H1 (cell line): ENCODE measurements around the gene GPC6. TPM values are rescaled to one million over a fixed set of nuclear protein-coding genes. Genes with fewer than 3 reads are reported as not detected.

Experiments used
- CTCF ChIA-PET: fragments of 300-600 bp; sonication (Branson Sonifier 250); formaldehyde crosslinking; loops from one replicate; lab custom pipeline; 2021; ENCODE audit not compliant: partially characterized antibody; lab: Charles Lee
- POLR2A ChIA-PET: fragments of 300-600 bp; sonication (Branson Sonifier 250); formaldehyde crosslinking; loops from one replicate; lab custom pipeline; 2021; ENCODE audit warnings: inconsistent platforms; ENCODE audit not compliant: partially characterized antibody; lab: Charles Lee
- DNase-seq, 2 experiments: peaks; one replicate each; pipeline versions ENCODE4 v3.0.0 to v3.0.0-alpha.2; 2010 to 2022; ENCODE audit warnings: low spot score in 2 of 2, low read depth in 1 of 2, mixed read lengths in 1 of 2
- FAIRE-seq: peaks from 2 replicates; lab custom pipeline; 2011; peaks lifted over from hg19 to GRCh38; lab: Jason Lieb, UNC
- H2AFZ ChIP-seq: 2 replicates; pipeline ENCODE4 v1.8.1; 2012; ENCODE audit warnings: low read length, inconsistent platforms
- H2AK5ac ChIP-seq: 2 replicates; pipeline ENCODE4 v1.6.1; 2013; ENCODE audit warnings: low read depth, low read length
- H2BK120ac ChIP-seq: replicated peaks from 2 replicates; pipeline ENCODE3; 2013; ENCODE audit warnings: low read depth, low read length, inconsistent platforms
- H2BK12ac ChIP-seq: 2 replicates; pipeline ENCODE4 v1.6.1; 2013; ENCODE audit warnings: low read depth, low read length
- H2BK15ac ChIP-seq: 2 replicates; pipeline ENCODE4 v1.6.1; 2013; ENCODE audit warnings: low read length
- H2BK20ac ChIP-seq: 2 replicates; pipeline ENCODE4 v1.6.1; 2013; ENCODE audit warnings: low read length
- H2BK5ac ChIP-seq: 2 replicates; pipeline ENCODE4 v1.6.1; 2013; ENCODE audit warnings: low read depth, low read length
- H3K14ac ChIP-seq: 2 replicates; pipeline ENCODE4 v1.6.1; 2013; ENCODE audit warnings: inconsistent platforms; ENCODE audit not compliant: insufficient read length
- H3K18ac ChIP-seq: 2 replicates; pipeline ENCODE4 v1.6.1; 2013; ENCODE audit warnings: low read length; ENCODE audit errors: extremely low read depth
- H3K23ac ChIP-seq: 2 replicates; pipeline ENCODE4 v1.6.1; 2013; ENCODE audit warnings: inconsistent platforms; ENCODE audit not compliant: insufficient read length
- H3K23me2 ChIP-seq: 2 replicates; pipeline ENCODE4 v1.6.1; 2013; ENCODE audit warnings: low read depth, low read length
- H3K27ac ChIP-seq: 2 replicates; pipeline ENCODE4 v1.6.1; 2011; ENCODE audit warnings: low read depth, low read length, inconsistent platforms
- H3K27me3 ChIP-seq, 4 experiments: replicated peaks in 1 of 4; 1 replicate in 1 of 4; 2 replicates in 3 of 4; pipeline versions ENCODE4 v1.6.1 to v1.8.1; 2011 to 2013; ENCODE audit warnings: low read length in 3 of 4, mild to moderate bottlenecking in 3 of 4, inconsistent platforms in 2 of 4, mixed read lengths in 2 of 4, moderate library complexity in 1 of 4; ENCODE audit not compliant: control insufficient read depth in 3 of 4, insufficient read depth in 3 of 4; ENCODE audit errors: extremely low read depth in 1 of 4
- H3K36me3 ChIP-seq, 4 experiments: 2 replicates each; pipeline versions ENCODE4 v1.6.1 to v1.8.1; 2011 to 2013; ENCODE audit warnings: mild to moderate bottlenecking in 4 of 4, low read length in 3 of 4, moderate library complexity in 2 of 4, control low read depth in 1 of 4, inconsistent platforms in 1 of 4; ENCODE audit not compliant: insufficient read depth in 4 of 4, control insufficient read depth in 2 of 4
- H3K4ac ChIP-seq: replicated peaks from 2 replicates; pipeline ENCODE3; 2013; ENCODE audit warnings: low read length, low read depth, mixed read lengths, inconsistent platforms; ENCODE audit not compliant: insufficient read length
- H3K4me1 ChIP-seq, 4 experiments: replicated peaks in 1 of 4; 1 replicate in 1 of 4; 2 replicates in 3 of 4; pipeline versions ENCODE4 v1.6.1 to v1.8.1; 2011 to 2013; ENCODE audit warnings: low read length in 3 of 4, inconsistent platforms in 2 of 4, mixed read lengths in 1 of 4; ENCODE audit not compliant: insufficient read depth in 4 of 4, control insufficient read depth in 3 of 4
- H3K4me2 ChIP-seq, 2 experiments: 2 replicates each; pipeline versions ENCODE4 v1.6.1 to v1.8.1; 2011 to 2013; ENCODE audit warnings: low read depth in 2 of 2, low read length in 2 of 2, control low read depth in 1 of 2, inconsistent platforms in 1 of 2, mild to moderate bottlenecking in 1 of 2; ENCODE audit not compliant: insufficient read depth in 1 of 2
- H3K4me3 ChIP-seq, 4 experiments: fragments of 200-600, 300-600 bp in 1 of 4; sonication (generic), shearing (Covaris generic), sonication (Bioruptor Twin) in 1 of 4; 2 replicates each; pipeline versions ENCODE4 v1.5.1 to v1.8.1; 2011 to 2016; ENCODE audit warnings: low read length in 4 of 4, low read depth in 3 of 4, control low read depth in 2 of 4, inconsistent platforms in 2 of 4, mild to moderate bottlenecking in 2 of 4, mixed read lengths in 1 of 4, moderate library complexity in 1 of 4; ENCODE audit not compliant: insufficient read depth in 2 of 4; ENCODE audit errors: extremely low read depth in 1 of 4
- H3K56ac ChIP-seq: replicated peaks from 2 replicates; pipeline ENCODE3; 2013; ENCODE audit warnings: low read depth, mild to moderate bottlenecking, mixed read lengths, low read length, inconsistent platforms; ENCODE audit not compliant: insufficient read length
- H3K79me1 ChIP-seq: 2 replicates; pipeline ENCODE4 v1.6.1; 2013; ENCODE audit warnings: low read depth, low read length, control low read depth
- H3K79me2 ChIP-seq, 2 experiments: 2 replicates each; pipeline versions ENCODE4 v1.6.1 to v1.8.1; 2012 to 2013; ENCODE audit warnings: low read length in 2 of 2, mild to moderate bottlenecking in 2 of 2, inconsistent platforms in 1 of 2; ENCODE audit not compliant: insufficient read depth in 2 of 2, control insufficient read depth in 1 of 2
- H3K9ac ChIP-seq, 4 experiments: replicated peaks in 1 of 4; 1 replicate in 1 of 4; 2 replicates in 3 of 4; pipeline versions ENCODE4 v1.6.1 to v1.8.1; 2011 to 2013; ENCODE audit warnings: low read depth in 3 of 4, low read length in 3 of 4, control low read depth in 2 of 4, mild to moderate bottlenecking in 2 of 4, moderate library complexity in 2 of 4, inconsistent platforms in 1 of 4; ENCODE audit errors: extremely low read depth in 1 of 4
- H3K9me3 ChIP-seq, 2 experiments: 2 replicates each; pipeline versions ENCODE4 v1.6.1 to v1.8.1; 2012 to 2013; ENCODE audit warnings: mild to moderate bottlenecking in 2 of 2, moderate library complexity in 2 of 2, control low read depth in 1 of 2, inconsistent platforms in 1 of 2, low read depth in 1 of 2, low read length in 1 of 2, mixed read lengths in 1 of 2; ENCODE audit not compliant: insufficient read depth in 2 of 2
- H4K20me1 ChIP-seq, 2 experiments: replicated peaks in 1 of 2; 2 replicates each; pipeline versions ENCODE3 to v1.8.1; 2011 to 2013; ENCODE audit warnings: inconsistent platforms in 2 of 2, low read length in 2 of 2, mild to moderate bottlenecking in 1 of 2; ENCODE audit not compliant: insufficient read depth in 2 of 2, control insufficient read depth in 1 of 2
- H4K5ac ChIP-seq: 2 replicates; pipeline ENCODE4 v1.6.1; 2013; ENCODE audit warnings: low read length, low read depth, mixed read lengths, inconsistent platforms; ENCODE audit not compliant: insufficient read length
- H4K8ac ChIP-seq: 2 replicates; pipeline ENCODE4 v1.8.0; 2013; ENCODE audit warnings: mild to moderate bottlenecking, moderate library complexity, low read length, inconsistent platforms; ENCODE audit not compliant: insufficient read depth; ENCODE audit errors: extremely low read depth
- H4K91ac ChIP-seq: replicated peaks from 2 replicates; pipeline ENCODE3; 2013; ENCODE audit warnings: low read length, mixed read lengths, inconsistent platforms; ENCODE audit not compliant: insufficient read length
- ASH2L ChIP-seq: fragments of 200-600, 300-600 bp; sonication (generic); IDR thresholded peaks from one replicate; pipeline ENCODE4 v1.7.1; 2017; ENCODE audit warnings: low read length
- ATF3 ChIP-seq: IDR thresholded peaks from 2 replicates; pipeline ENCODE4 v1.6.1; 2011; ENCODE audit warnings: low read depth, mild to moderate bottlenecking, low read length; ENCODE audit not compliant: insufficient read depth
- BACH1 ChIP-seq: IDR thresholded peaks from 2 replicates; pipeline ENCODE4 v1.6.1; 2012; ENCODE audit warnings: low read length, improper control_type of control experiment
- BRCA1 ChIP-seq: IDR thresholded peaks from 2 replicates; pipeline ENCODE4 v1.6.1; 2012; ENCODE audit warnings: low read depth, low read length, improper control_type of control experiment
- CBX8 ChIP-seq: fragments of 300-800, 300-1000 bp; sonication (generic); IDR thresholded peaks from 2 replicates; pipeline ENCODE4 v1.7.1; 2016; ENCODE audit warnings: low read depth, low read length, borderline replicate concordance
- CHD1 ChIP-seq: IDR thresholded peaks from 2 replicates; pipeline ENCODE4 v1.6.1; 2012; ENCODE audit warnings: low read depth, low read length, improper control_type of control experiment
- CREB1 ChIP-seq: IDR thresholded peaks from 2 replicates; pipeline ENCODE4 v1.6.1; 2012; ENCODE audit warnings: inconsistent platforms
- EP300 ChIP-seq, 2 experiments: IDR thresholded peaks; 1 replicate in 1 of 2; 2 replicates in 1 of 2; pipeline ENCODE4 v1.6.1; 2011 to 2012; ENCODE audit warnings: low read depth in 2 of 2, low read length in 2 of 2, mild to moderate bottlenecking in 2 of 2, borderline replicate concordance in 1 of 2, inconsistent platforms in 1 of 2, moderate library complexity in 1 of 2
- KDM1A ChIP-seq: fragments of 200-600, 300-600 bp; sonication (generic); IDR thresholded peaks from 2 replicates; pipeline ENCODE4 v1.7.1; 2016; ENCODE audit warnings: mild to moderate bottlenecking, low read length, borderline replicate concordance
- NANOG ChIP-seq: IDR thresholded peaks from 2 replicates; pipeline ENCODE4 v1.6.1; 2011; ENCODE audit warnings: low read length, low read depth, mild to moderate bottlenecking, inconsistent platforms; ENCODE audit not compliant: insufficient read depth, poor library complexity, severe bottlenecking
- RFX5 ChIP-seq: IDR thresholded peaks from 2 replicates; pipeline ENCODE4 v1.6.1; 2011; ENCODE audit warnings: low read depth, low read length, improper control_type of control experiment, borderline replicate concordance
- RXRA ChIP-seq: IDR thresholded peaks from 2 replicates; pipeline ENCODE4 v1.6.1; 2011; ENCODE audit warnings: low read depth, mild to moderate bottlenecking, low read length, moderate library complexity; ENCODE audit not compliant: insufficient read depth
- SIRT6 ChIP-seq: IDR thresholded peaks from one replicate; pipeline ENCODE4 v1.7.1; 2012; ENCODE audit warnings: low read length, inconsistent platforms
- SUZ12 ChIP-seq: fragments of 200-600 bp; sonication (generic); IDR thresholded peaks from 2 replicates; pipeline ENCODE4 v1.6.1; 2012; ENCODE audit warnings: mild to moderate bottlenecking, inconsistent platforms, low read length, moderate library complexity, mixed read lengths
- TEAD4 ChIP-seq: IDR thresholded peaks from 2 replicates; pipeline ENCODE4 v1.6.1; 2012; ENCODE audit warnings: low read depth, low read length, inconsistent platforms, mixed read lengths
- YY1 ChIP-seq: IDR thresholded peaks from 2 replicates; pipeline ENCODE4 v1.6.1; 2011; ENCODE audit warnings: low read depth, mild to moderate bottlenecking, low read length
- polyA plus RNA-seq, 7 experiments: library from polyadenylated mRNA; depleted of rRNA in 3 of 7; stranded (reverse) in 5 of 7; unstranded in 2 of 7; fragments of >200 nt in 5 of 7; fragments of 200-250 nt in 2 of 7; gene quantifications; 1 replicate in 5 of 7; 2 replicates in 1 of 7; 4 replicates in 1 of 7; pipeline versions ENCODE4 v1.2.1 to v1.2.3, GENCODE V29; 2011 to 2013; ENCODE audit warnings: missing spikeins in 2 of 7, mixed read lengths in 2 of 7
- total RNA-seq: library from RNA; stranded (reverse); fragmentation: NEBNext Ultra II Directional; extraction: Animal tissue kit (Norgen Biotek cat#: 25700); gene quantifications from 2 replicates; pipeline ENCODE4 v1.2.1, GENCODE V29; 2021

GPC6 gene
- total and polyA plus RNA-seq, 2 of the 8 experiments (the other 6 are each of a cell fraction or from before 2014, with no cell fraction given): 5.4 to 12.0 TPM

GRCh38 chr13:93305886-93306285, 79.3 kb downstream of the GPC6 start:
- CTCF ChIA-PET: no interaction called here
- peaks cover 0 to 2% (median 0%) of the 10 kb centered on the region in 4 experiments; a peak in 1 of 8 replicates for H3K36me3 ChIP-seq
- no peak overlapping the region for H4K5ac ChIP-seq
- TF ChIP-seq BACH1: no peak
- TF ChIP-seq ATF3: no peak
- no peak for TF ChIP-seq RXRA
- TF ChIP-seq CHD1: no peak
- TF ChIP-seq SIRT6: no peak
- TF ChIP-seq YY1: no peak
- no peak for TF ChIP-seq EP300 (IDR thresholded peaks at IDR 0.05; ENCODE audit: borderline replicate concordance in 1 of 2, low read depth in 2 of 2, low read length in 2 of 2)
- TF ChIP-seq SUZ12: no peak
- no peak for TF ChIP-seq NANOG
- TF ChIP-seq CREB1: no peak
- no peak for TF ChIP-seq ASH2L
- no peak for TF ChIP-seq KDM1A
- no peak for TF ChIP-seq BRCA1
- TF ChIP-seq CBX8: no peak
- TF ChIP-seq RFX5: no peak
- TF ChIP-seq TEAD4: no peak

More at GRCh38 chr13:93305886-93306285, 79.3 kb downstream of the GPC6 start:
- DNase-seq (no peak), FAIRE-seq (no peak)
- Histone ChIP-seq H2BK15ac (no peak overlapping the region), H4K91ac (no peak overlapping the region), H3K23me2 (no peaks in the 10 kb centered on the region), H3K27me3 (no peaks in the 10 kb centered on the region), H3K79me2 (no peaks in the 10 kb centered on the region), H3K4ac (no peak overlapping the region), H2AK5ac (no peak overlapping the region), H4K8ac (no peak overlapping the region), H3K27ac (no peak overlapping the region), H3K4me1 (peaks cover 0 to 12% (median 2%) of the 10 kb centered on the region in 4 experiments; a peak in 4 of 7 replicates), H4K20me1 (no peaks in the 10 kb centered on the region), H3K4me3 (no peak overlapping the region), H3K56ac (no peak overlapping the region), H3K4me2 (no peak overlapping the region), H3K9me3 (no peaks in the 10 kb centered on the region), H2BK120ac (no peak overlapping the region), H3K9ac (no peak overlapping the region), H3K18ac (no peak overlapping the region), H3K14ac (no peak overlapping the region), H2BK20ac (no peak overlapping the region), H2BK12ac (no peak overlapping the region), H2AFZ (no peak overlapping the region), H3K79me1 (no peaks in the 10 kb centered on the region), H3K23ac (no peak overlapping the region), H2BK5ac (no peak overlapping the region)
- POLR2A ChIA-PET: no interaction called here
